Neural cell (in vitro differentiated cells): ENCODE results near the gene KIRREL3. TPM values are rescaled to one million over a fixed set of nuclear protein-coding genes. Genes with fewer than 3 reads are reported as not detected.

Source experiments
- H2AFZ ChIP-seq: fragments of 200-600, 300-800 bp; sonication (generic), shearing (Covaris generic); 2 replicates; pipeline ENCODE4 v1.6.0; 2014; ENCODE audit warnings: low read depth, mild to moderate bottlenecking, antibody characterized with exemption, low read length, moderate library complexity
- H3F3A ChIP-seq: fragments of 200-600 bp; shearing (Covaris generic); 2 replicates; pipeline ENCODE4 v1.6.1; 2016; ENCODE audit warnings: mild to moderate bottlenecking, moderate library complexity, mixed read lengths, antibody characterized with exemption, low read length; ENCODE audit not compliant: insufficient read depth, poor library complexity, severe bottlenecking
- H3K27ac ChIP-seq: fragments of 200-600, 300-800 bp; sonication (generic), shearing (Covaris generic); 2 replicates; pipeline ENCODE4 v1.5.1; 2014; ENCODE audit warnings: mild to moderate bottlenecking, low read length, moderate library complexity
- H3K27me3 ChIP-seq: fragments of 300-800, 200-600 bp; sonication (generic), shearing (Covaris generic); 2 replicates; pipeline ENCODE4 v1.6.0; 2014; ENCODE audit warnings: mild to moderate bottlenecking, low read depth, low read length, moderate library complexity; ENCODE audit not compliant: insufficient read depth
- H3K36me3 ChIP-seq: fragments of 300-800, 200-600 bp; sonication (generic), shearing (Covaris generic); 2 replicates; pipeline ENCODE4 v1.5.1; 2014; ENCODE audit warnings: mild to moderate bottlenecking, antibody characterized with exemption, low read length, moderate library complexity; ENCODE audit not compliant: insufficient read depth
- H3K4me2 ChIP-seq: fragments of 300-800, 200-600 bp; sonication (generic), shearing (Covaris generic); 2 replicates; pipeline ENCODE4 v1.6.0; 2014; ENCODE audit warnings: mild to moderate bottlenecking, low read length
- H3K4me3 ChIP-seq: fragments of 300-800, 200-600 bp; sonication (generic), shearing (Covaris generic); 2 replicates; pipeline ENCODE4 v1.5.1; 2014; ENCODE audit warnings: mild to moderate bottlenecking, low read length, moderate library complexity
- H3K79me2 ChIP-seq: fragments of 200-600 bp; shearing (Covaris generic); replicated peaks from 2 replicates; pipeline ENCODE4 v1.6.0; 2014; ENCODE audit warnings: mild to moderate bottlenecking, low read length, moderate library complexity; ENCODE audit not compliant: insufficient read depth
- H3K9ac ChIP-seq: fragments of 300-800, 200-600 bp; sonication (generic), shearing (Covaris generic); 2 replicates; pipeline ENCODE4 v1.6.1; 2016; ENCODE audit warnings: mild to moderate bottlenecking, low read length, mixed read lengths
- H3K9me2 ChIP-seq: fragments of 200-600 bp; shearing (Covaris generic); 2 replicates; pipeline ENCODE4 v1.6.1; 2016; ENCODE audit warnings: mild to moderate bottlenecking, low read length, mixed read lengths; ENCODE audit not compliant: insufficient read depth
- H3K9me3 ChIP-seq: fragments of 200-600, 300-800 bp; sonication (generic), shearing (Covaris generic); 2 replicates; pipeline ENCODE4 v1.6.1; 2016; ENCODE audit warnings: mild to moderate bottlenecking, mixed run types, low read length, moderate library complexity, mixed read lengths
- H4K20me1 ChIP-seq: fragments of 200-600 bp; shearing (Covaris generic); 2 replicates; pipeline ENCODE4 v1.6.1; 2016; ENCODE audit warnings: mild to moderate bottlenecking, mixed run types; ENCODE audit not compliant: insufficient read depth
- CTCF ChIP-seq: fragments of 450-650 bp; IDR thresholded peaks from 2 replicates; pipeline ENCODE4 v1.5.1; 2014; ENCODE audit warnings: antibody characterized with exemption, mild to moderate bottlenecking, moderate library complexity; ENCODE audit not compliant: poor library complexity, severe bottlenecking
- EP300 ChIP-seq: fragments of 450-650 bp; conservative IDR thresholded peaks from 2 replicates; pipeline ENCODE4 v1.6.1; 2014; ENCODE audit warnings: antibody characterized with exemption, mild to moderate bottlenecking, moderate library complexity; ENCODE audit not compliant: poor library complexity, severe bottlenecking
- EZH2 ChIP-seq: fragments of 200-600, 300-800 bp; shearing (Covaris generic), sonication (generic); IDR thresholded peaks from 2 replicates; pipeline ENCODE4 v1.6.1; 2014; ENCODE audit warnings: antibody characterized with exemption, low read length, borderline replicate concordance, mild to moderate bottlenecking; ENCODE audit not compliant: insufficient read depth, poor library complexity, severe bottlenecking
- MXI1 ChIP-seq: fragments of 450-650 bp; conservative IDR thresholded peaks from 2 replicates; pipeline ENCODE4 v1.6.1; 2014; ENCODE audit warnings: antibody characterized with exemption, mild to moderate bottlenecking; ENCODE audit not compliant: poor library complexity, severe bottlenecking
- POLR2AphosphoS5 ChIP-seq: IDR thresholded peaks from 2 replicates; pipeline ENCODE4 v1.6.1; 2012
- RAD21 ChIP-seq: fragments of 450-650 bp; conservative IDR thresholded peaks from 2 replicates; pipeline ENCODE4 v1.6.1; 2014; ENCODE audit warnings: antibody characterized with exemption, mild to moderate bottlenecking, moderate library complexity
- REST ChIP-seq: IDR thresholded peaks from 2 replicates; pipeline ENCODE4 v1.6.1; 2012; ENCODE audit warnings: borderline replicate concordance
- SMC3 ChIP-seq: fragments of 450-650 bp; conservative IDR thresholded peaks from 2 replicates; pipeline ENCODE4 v1.6.1; 2014; ENCODE audit warnings: antibody characterized with exemption, mild to moderate bottlenecking, moderate library complexity; ENCODE audit not compliant: poor library complexity
- TAF1 ChIP-seq: IDR thresholded peaks from 2 replicates; pipeline ENCODE4 v1.6.1; 2012; ENCODE audit warnings: low read depth
- polyA plus RNA-seq: library from polyadenylated mRNA; depleted of rRNA; stranded (reverse); fragments of >200 nt; gene quantifications from 2 replicates; pipeline ENCODE4 v1.2.3, GENCODE V29; 2014

Gene KIRREL3
- polyA plus RNA-seq, 1 donor from 2014 or later = 23.8 TPM

- no peaks in the 10 kb centered on the region for H4K20me1 ChIP-seq
- no peak overlapping the region for H2AFZ ChIP-seq
- no peaks in the 10 kb centered on the region for H3K36me3 ChIP-seq
- no peak overlapping the region for H3K9ac ChIP-seq
- no peak overlapping the region for H3K27ac ChIP-seq
- H3K4me2 ChIP-seq = peak overlapping the region; percentile 38
- H3F3A ChIP-seq = no peaks in the 10 kb centered on the region
- peaks cover 3% of the 10 kb centered on the region for H3K79me2 ChIP-seq
- H3K9me3 ChIP-seq = no peaks in the 10 kb centered on the region
- TF ChIP-seq REST (no peak), RAD21 (no peak), TAF1 (no peak), POLR2AphosphoS5 (no peak), EP300 (peak; percentile 35), EZH2 (no peak), CTCF (no peak), SMC3 (no peak), MXI1 (no peak)
- peak overlapping the region; percentile 75 for H3K4me3 ChIP-seq
- peaks cover 11% of the 10 kb centered on the region for H3K27me3 ChIP-seq
- no peaks in the 10 kb centered on the region for H3K9me2 ChIP-seq
Observed at GRCh38 chr11:126997196-126997595, 3.4 kb downstream of the KIRREL3 start.

GRCh38 chr11:126996036-126996804, 4.3 kb downstream of the KIRREL3 start:
- no peaks in the 10 kb centered on the region for H3K36me3 ChIP-seq
- no peaks in the 10 kb centered on the region for H3K9me3 ChIP-seq
- H3K9ac ChIP-seq = no peak overlapping the region
- peaks cover 3% of the 10 kb centered on the region for H3K79me2 ChIP-seq
- no peaks in the 10 kb centered on the region for H3K9me2 ChIP-seq
- no peak for TF ChIP-seq REST
- TF ChIP-seq TAF1 = no peak
- no peak for TF ChIP-seq EP300
- TF ChIP-seq EZH2 = no peak
- no peak for TF ChIP-seq POLR2AphosphoS5
- TF ChIP-seq CTCF = no peak
- TF ChIP-seq SMC3 = no peak
- no peak for TF ChIP-seq MXI1
- no peak for TF ChIP-seq RAD21
- H3F3A ChIP-seq = no peaks in the 10 kb centered on the region
- H3K4me3 ChIP-seq = peak overlapping the region; percentile 75
- H3K4me2 ChIP-seq = no peak overlapping the region
- no peak overlapping the region for H2AFZ ChIP-seq
- H3K27ac ChIP-seq = no peak overlapping the region
- peaks cover 9% of the 10 kb centered on the region for H3K27me3 ChIP-seq
- no peaks in the 10 kb centered on the region for H4K20me1 ChIP-seq
